NOMO-1 (cell line): ENCODE data around the gene OR12D2.
"Not testable (repeated sequence)": the region's sequence is repeated elsewhere in the genome, so short reads cannot be mapped to it uniquely, and the experiment has no call there.

Experiments
- DNase-seq, 2 experiments: peaks; one replicate each; lab custom pipeline; 2025; ENCODE audit not compliant: unreplicated experiment in 2 of 2; lab: John Stamatoyannopoulos, UW

The OR12D2 gene

GRCh38 chr6:29395331-29395730, at the start of gene OR12D2:
OR12D2 (plus strand) TSS chr6:29395631; CDS start chr6:29396700, 1,069 bp downstream.
- no peak for DNase-seq

- DNase-seq = not testable (repeated sequence)
Measured at GRCh38 chr6:29349348-29349747, 46.1 kb upstream of the OR12D2 start.

- DNase-seq = no peak
Measured at GRCh38 chr6:29354980-29355379, 40.5 kb upstream of the OR12D2 start.

- no peak for DNase-seq
Measured at GRCh38 chr6:29355603-29356002, 39.8 kb upstream of the OR12D2 start.

- no peak for DNase-seq
Measured at GRCh38 chr6:29368765-29369164, 26.7 kb upstream of the OR12D2 start, which contains the start of gene OR5V1. OR5V1 (minus strand) TSS chr6:29368865; CDS start chr6:29356195, 12,670 bp downstream.

GRCh38 chr6:29375191-29375590, 20.2 kb upstream of the OR12D2 start, which contains the start of gene OR12D3:
OR12D3 (minus strand) TSS chr6:29375291; CDS start chr6:29375287, 4 bp downstream.
- DNase-seq = no peak

GRCh38 chr6:29376003-29376402, 19.4 kb upstream of the OR12D2 start:
- DNase-seq = no peak

- no peak for DNase-seq
Measured at GRCh38 chr6:29388533-29388932, 6.9 kb upstream of the OR12D2 start.

GRCh38 chr6:29399525-29399924, 4.1 kb downstream of the OR12D2 start:
- DNase-seq = no peak

- no peak for DNase-seq
Measured at GRCh38 chr6:29403801-29404200, 8.4 kb downstream of the OR12D2 start.

- no peak for DNase-seq
Measured at GRCh38 chr6:29414588-29414987, 19.2 kb downstream of the OR12D2 start, which contains the start of gene OR12D1. OR12D1 (plus strand) TSS chr6:29414928.

GRCh38 chr6:29419516-29419915, 24.1 kb downstream of the OR12D2 start:
- DNase-seq = no peak

GRCh38 chr6:29424168-29424567, 28.7 kb downstream of the OR12D2 start:
- DNase-seq = no peak

- DNase-seq = no peak
Measured at GRCh38 chr6:29424575-29424974, 29.1 kb downstream of the OR12D2 start.

- no peak for DNase-seq
Measured at GRCh38 chr6:29425075-29425474, 29.6 kb downstream of the OR12D2 start.

GRCh38 chr6:29426654-29427053, 31.2 kb downstream of the OR12D2 start:
- DNase-seq = no peak

GRCh38 chr6:29436730-29437129, 41.3 kb downstream of the OR12D2 start:
- DNase-seq = peak in 1 of 2 experiments; percentile 3

GRCh38 chr6:29439006-29439405, 43.6 kb downstream of the OR12D2 start, which contains the start of gene OR10C1:
OR10C1 (plus strand) TSS chr6:29439306; CDS start chr6:29440016, 710 bp downstream.
- DNase-seq = no peak

GRCh38 chr6:29442719-29443118, 47.3 kb downstream of the OR12D2 start:
- no peak for DNase-seq

GRCh38 chr6:29444031-29444430, 48.6 kb downstream of the OR12D2 start:
- DNase-seq = not testable (repeated sequence)
